Aorta (tissue), 5 donors: ENCODE data around the gene ELL3. TPM values are rescaled to one million over a fixed set of nuclear protein-coding genes. Genes with fewer than 3 reads are reported as not detected.

ENCODE experiments used
- ATAC-seq: fragments of 200-7000 bp; cut with Tn5 transposase; one replicate; pipeline ENCODE4 v1.9.1; 2022; ENCODE audit warnings: moderate library complexity; ENCODE audit not compliant: low FRiP score
- DNase-seq, 2 donors: peaks; one replicate each; pipeline ENCODE4 v3.0.0-alpha.2; 2020
- H3K27ac ChIP-seq, 2 donors: one replicate each; pipeline ENCODE4 v1.5.1; 2013; ENCODE audit warnings: low read length in 2 of 2, mild to moderate bottlenecking in 2 of 2, moderate library complexity in 2 of 2, control low read depth in 1 of 2, inconsistent platforms in 1 of 2, low read depth in 1 of 2
- H3K27me3 ChIP-seq, 2 donors: one replicate each; pipeline ENCODE4 v1.6.1; 2013; ENCODE audit warnings: control low read depth in 1 of 2, low read length in 1 of 2, mild to moderate bottlenecking in 1 of 2, moderate library complexity in 1 of 2; ENCODE audit not compliant: insufficient read depth in 2 of 2, control insufficient read depth in 1 of 2
- H3K36me3 ChIP-seq, 2 donors: one replicate each; pipeline ENCODE4 v1.6.1; 2013; ENCODE audit warnings: control low read depth in 1 of 2, low read length in 1 of 2, mild to moderate bottlenecking in 1 of 2; ENCODE audit not compliant: insufficient read depth in 2 of 2, control insufficient read depth in 1 of 2
- H3K4me1 ChIP-seq, 2 donors: one replicate each; pipeline ENCODE4 v1.6.1; 2013; ENCODE audit warnings: low read length in 2 of 2, control low read depth in 1 of 2, mild to moderate bottlenecking in 1 of 2, moderate library complexity in 1 of 2; ENCODE audit not compliant: insufficient read depth in 2 of 2, control insufficient read depth in 1 of 2
- H3K4me3 ChIP-seq, 2 donors: one replicate each; pipeline ENCODE4 v1.5.1; 2013; ENCODE audit warnings: low read length in 2 of 2, control low read depth in 1 of 2, mild to moderate bottlenecking in 1 of 2
- H3K9me3 ChIP-seq: one replicate; pipeline ENCODE4 v1.6.1; 2013; ENCODE audit warnings: mild to moderate bottlenecking, low read length; ENCODE audit not compliant: control insufficient read depth
- WGBS, 2 donors: extraction: QIAGEN DNeasy Blood & Tissue Kit; methylation state at CpG; one replicate each; pipeline ENCODE4 v1.1.7; 2013; 5-methylcytosine and 5-hydroxymethylcytosine counted together
- intact Hi-C, 2 donors: fragments of 100-400 bp; cut with DNase I; formaldehyde crosslinking; loops; one replicate each; pipeline versions ENCODE4 v1.14.2 to v1.15.0; 2022
- polyA plus RNA-seq, 2 donors: library from polyadenylated mRNA; stranded (reverse); fragments of 200-250 nt; gene quantifications; one replicate each; pipeline ENCODE4 v1.2.3, GENCODE V29; 2013
- total RNA-seq, 2 donors: library from RNA; stranded (reverse); fragmentation: NEBNext Ultra II Directional; extraction: Animal tissue kit (Norgen Biotek cat#: 25700); gene quantifications; one replicate each; pipeline ENCODE4 v1.2.1, GENCODE V29; 2021
- donor health status: healthy with polysubstance abuse.
- donor health status: Bipolar disorder and iron deficiency.
- donor health status: DM: no; HTN: no; CAD: no.
- donor health status: DM: no; HTN: no; CAD: no.
- donor health status: DM: yes; HTN: yes; CAD: no.

Gene ELL3
- total and polyA plus RNA-seq, 4 donors: 2.5 to 7.9 (median 6.2) TPM

DNA sequence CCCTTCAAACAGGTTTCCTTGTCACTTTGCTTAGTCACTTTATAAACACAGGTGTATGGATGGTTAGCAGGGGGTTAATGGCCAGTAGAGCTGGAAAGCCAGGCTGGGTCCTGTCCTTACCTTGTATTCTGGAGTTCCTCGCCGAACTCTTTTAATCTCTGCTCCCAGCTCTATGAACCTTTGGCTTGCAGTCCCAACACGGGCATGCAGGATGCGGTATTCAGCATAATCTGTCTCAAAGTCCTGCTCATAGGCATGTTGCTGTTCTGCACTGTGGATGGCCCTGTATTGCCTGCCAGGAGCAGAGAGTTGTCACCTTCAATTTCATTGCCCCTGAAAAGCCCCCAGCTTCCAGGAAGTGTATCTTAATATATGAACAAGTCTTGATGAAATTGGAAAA, 2.7 kb downstream of the ELL3 start:
- intact Hi-C loops: no loop called here
- H3K27me3 ChIP-seq: no peaks in the 10 kb centered on the region
- DNase-seq (no peak), ATAC-seq (no peak)
- peaks cover 3 to 5% of the 10 kb centered on the region in 2 donors for H3K36me3 ChIP-seq
- 58 to 65% methylated on average over 4 of the region's 4 CpGs for WGBS, 2 donors
- no peaks in the 10 kb centered on the region for H3K9me3 ChIP-seq
- H3K27ac ChIP-seq: no peak overlapping the region
- H3K4me1 ChIP-seq: no peaks in the 10 kb centered on the region
- H3K4me3 ChIP-seq: no peak overlapping the region

- H3K4me1 ChIP-seq: peaks cover 0 to 1% of the 10 kb centered on the region in 2 donors
- H3K27ac ChIP-seq: no peak overlapping the region
- DNase-seq: no peak
- peaks cover 5 to 8% of the 10 kb centered on the region in 2 donors for H3K36me3 ChIP-seq
- H3K9me3 ChIP-seq: no peaks in the 10 kb centered on the region
- H3K4me3 ChIP-seq: no peak overlapping the region
- no peak for ATAC-seq
- no peaks in the 10 kb centered on the region for H3K27me3 ChIP-seq
- intact Hi-C loops: no loop called here
Measured at GRCh38 chr15:43772624-43773023, 4.1 kb downstream of the ELL3 start.

GRCh38 chr15:43771816-43772215, 5.0 kb downstream of the ELL3 start:
- H3K36me3 ChIP-seq: peaks cover 5 to 8% of the 10 kb centered on the region in 2 donors
- no peak for ATAC-seq
- no peak overlapping the region for H3K27ac ChIP-seq
- H3K4me3 ChIP-seq: no peak overlapping the region
- no peaks in the 10 kb centered on the region for H3K27me3 ChIP-seq
- 86 to 91% methylated on average over 2 of the region's 2 CpGs for WGBS, 2 donors
- intact Hi-C loops: no loop called here
- H3K9me3 ChIP-seq: no peaks in the 10 kb centered on the region
- DNase-seq: no peak
- peaks cover 0 to 1% of the 10 kb centered on the region in 2 donors for H3K4me1 ChIP-seq

GRCh38 chr15:43769584-43770228, 7.1 kb downstream of the ELL3 start:
- H3K4me3 ChIP-seq: no peak overlapping the region
- 66 to 69% methylated on average over 5 of the region's 5 CpGs for WGBS, 2 donors
- peak; percentile 76 for ATAC-seq
- no peaks in the 10 kb centered on the region for H3K27me3 ChIP-seq
- peaks cover 10 to 13% of the 10 kb centered on the region in 2 donors for H3K36me3 ChIP-seq
- H3K9me3 ChIP-seq: no peaks in the 10 kb centered on the region
- intact Hi-C loops: no loop called here
- peak; percentile 58 to 82 for DNase-seq
- H3K27ac ChIP-seq: no peak overlapping the region
- peaks cover 0 to 1% of the 10 kb centered on the region in 2 donors for H3K4me1 ChIP-seq

DNA sequence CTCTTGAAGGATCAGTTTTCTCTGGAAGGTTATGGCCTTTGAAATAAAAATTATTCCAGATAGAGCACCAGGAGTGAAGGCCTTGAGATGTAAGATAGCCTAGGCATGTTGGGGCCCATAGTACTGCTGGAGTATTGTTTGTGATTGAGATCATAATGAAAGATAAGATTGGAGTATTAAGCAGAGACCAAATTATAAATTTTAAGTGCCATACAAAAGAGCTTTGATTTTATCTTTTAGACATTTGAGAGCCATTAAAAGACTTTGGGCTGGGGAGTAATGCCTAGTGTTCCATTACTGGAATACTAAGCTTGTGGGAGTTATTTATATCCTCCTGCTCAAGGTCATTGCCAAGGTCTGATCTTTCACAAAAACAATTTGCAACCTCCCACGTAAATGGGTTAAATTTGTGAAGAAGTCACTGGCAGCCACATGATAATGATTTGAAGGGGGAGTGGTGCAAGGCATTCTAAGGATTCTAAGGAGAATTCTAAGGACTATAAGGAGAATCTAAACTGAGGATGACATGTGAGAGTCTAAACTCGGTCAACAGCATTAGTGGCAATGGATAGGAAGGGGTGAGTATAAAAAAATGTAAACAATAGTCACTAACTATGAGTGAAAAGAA, 12.8 kb downstream of the ELL3 start:
- Histone ChIP-seq H3K9me3 (no peaks in the 10 kb centered on the region), H3K4me3 (no peak overlapping the region), H3K4me1 (peaks cover 1 to 2% of the 10 kb centered on the region in 2 donors), H3K27me3 (no peaks in the 10 kb centered on the region), H3K36me3 (peaks cover 7 to 11% of the 10 kb centered on the region in 2 donors), H3K27ac (no peak overlapping the region)
- intact Hi-C loops: no loop called here
- ATAC-seq (no peak), DNase-seq (no peak)
- WGBS, 2 donors: 41 to 43% methylated on average over 2 of the region's 2 CpGs

DNA sequence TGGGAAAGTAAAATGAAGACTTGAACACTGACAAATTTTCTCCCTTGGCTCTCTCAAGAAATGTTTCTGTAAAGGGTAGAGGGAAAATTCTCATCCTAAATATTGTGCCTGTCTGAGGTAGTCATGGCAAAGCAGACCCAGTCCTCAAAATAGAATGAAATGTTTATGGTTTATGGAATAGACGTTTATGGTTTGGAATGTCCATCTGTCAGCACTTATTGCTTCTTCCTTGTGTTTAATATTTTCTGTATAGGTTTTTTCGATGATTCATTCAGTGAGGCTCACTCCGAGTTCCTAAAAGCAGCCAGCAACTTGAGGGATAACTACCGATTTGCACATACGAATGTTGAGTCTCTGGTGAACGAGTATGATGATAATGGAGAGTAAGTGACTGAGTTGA, 13.9 kb downstream of the ELL3 start:
- Histone ChIP-seq H3K27me3 (no peaks in the 10 kb centered on the region), H3K4me1 (peaks cover 0 to 2% of the 10 kb centered on the region in 2 donors), H3K9me3 (no peaks in the 10 kb centered on the region), H3K27ac (no peak overlapping the region), H3K36me3 (peaks cover 7 to 11% of the 10 kb centered on the region in 2 donors), H3K4me3 (no peak overlapping the region)
- no peak for ATAC-seq
- DNase-seq: no peak
- intact Hi-C loops: no loop called here
- WGBS, 2 donors: 70 to 72% methylated on average over 6 of the region's 6 CpGs

DNA sequence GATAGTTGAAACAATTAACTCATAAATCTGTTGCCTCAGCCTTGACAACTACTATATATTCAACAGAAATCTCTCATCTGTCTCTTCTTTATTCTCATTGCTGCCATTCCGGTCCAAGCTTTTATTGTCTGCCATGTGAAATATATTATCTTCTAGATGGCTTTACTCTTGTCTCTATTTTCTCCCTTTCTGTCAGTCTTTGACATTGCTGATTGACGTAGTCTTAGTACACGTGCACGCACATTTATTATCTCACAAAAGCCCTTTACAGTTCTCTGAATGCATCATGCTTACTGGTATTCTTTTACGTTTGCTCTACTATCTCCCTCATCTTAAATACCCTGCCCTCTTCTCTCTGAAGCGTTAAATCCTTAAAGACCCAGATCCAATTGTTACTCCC, 24.9 kb downstream of the ELL3 start:
- ATAC-seq (no peak), DNase-seq (no peak)
- no peaks in the 10 kb centered on the region for H3K9me3 ChIP-seq
- 74 to 75% methylated on average over 6 of the region's 6 CpGs for WGBS, 2 donors
- H3K36me3 ChIP-seq: no peaks in the 10 kb centered on the region
- no peaks in the 10 kb centered on the region for H3K27me3 ChIP-seq
- no peak overlapping the region for H3K4me3 ChIP-seq
- intact Hi-C loops: no loop called here
- peaks cover 0 to 3% of the 10 kb centered on the region in 2 donors for H3K4me1 ChIP-seq
- H3K27ac ChIP-seq: no peak overlapping the region

- Histone ChIP-seq H3K9me3 (no peaks in the 10 kb centered on the region), H3K27ac (no peak overlapping the region), H3K4me3 (no peak overlapping the region), H3K4me1 (peaks cover 0 to 3% of the 10 kb centered on the region in 2 donors), H3K27me3 (no peaks in the 10 kb centered on the region), H3K36me3 (no peaks in the 10 kb centered on the region)
- no peak for ATAC-seq
- intact Hi-C loops: no loop called here
- WGBS, 2 donors: 68 to 71% methylated on average over 12 of the region's 12 CpGs
- DNase-seq: no peak
Measured at GRCh38 chr15:43749690-43750345, 26.9 kb downstream of the ELL3 start.

GRCh38 chr15:43748376-43748775, 28.4 kb downstream of the ELL3 start:
- DNase-seq: no peak
- no peaks in the 10 kb centered on the region for H3K36me3 ChIP-seq
- no peak for ATAC-seq
- no peaks in the 10 kb centered on the region for H3K9me3 ChIP-seq
- peaks cover 0 to 3% of the 10 kb centered on the region in 2 donors for H3K4me1 ChIP-seq
- H3K4me3 ChIP-seq: no peak overlapping the region
- H3K27me3 ChIP-seq: no peaks in the 10 kb centered on the region
- intact Hi-C loops: no loop called here
- WGBS, 2 donors: 72 to 73% methylated on average over 3 of the region's 3 CpGs
- H3K27ac ChIP-seq: no peak overlapping the region
